ENCODE data around the gene PCSK9.

Gene PCSK9

DNA sequence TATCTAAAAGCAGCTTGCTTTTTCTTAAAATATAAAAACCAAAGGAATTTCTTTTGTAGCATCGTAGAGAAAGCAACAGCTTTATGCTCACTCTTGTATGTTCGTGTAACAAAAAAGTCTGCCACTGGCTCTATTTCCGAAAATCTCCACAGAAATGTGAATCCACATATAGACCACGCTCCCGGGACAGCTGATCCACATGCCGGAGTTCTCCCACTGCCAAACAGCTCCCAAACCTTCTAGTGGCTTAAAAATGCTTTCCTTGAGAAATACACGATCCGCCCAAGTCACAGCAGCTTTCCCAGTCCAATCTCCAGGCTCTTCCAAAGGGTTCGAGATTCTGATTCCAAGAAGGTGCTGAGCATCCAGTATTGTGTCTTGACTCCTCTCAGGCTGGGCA lies 29.3 kb downstream of the PCSK9 start:
- DNase-seq (ENCODE audit: low spot score): no peak
- TF ChIP-seq, protein P1, sequence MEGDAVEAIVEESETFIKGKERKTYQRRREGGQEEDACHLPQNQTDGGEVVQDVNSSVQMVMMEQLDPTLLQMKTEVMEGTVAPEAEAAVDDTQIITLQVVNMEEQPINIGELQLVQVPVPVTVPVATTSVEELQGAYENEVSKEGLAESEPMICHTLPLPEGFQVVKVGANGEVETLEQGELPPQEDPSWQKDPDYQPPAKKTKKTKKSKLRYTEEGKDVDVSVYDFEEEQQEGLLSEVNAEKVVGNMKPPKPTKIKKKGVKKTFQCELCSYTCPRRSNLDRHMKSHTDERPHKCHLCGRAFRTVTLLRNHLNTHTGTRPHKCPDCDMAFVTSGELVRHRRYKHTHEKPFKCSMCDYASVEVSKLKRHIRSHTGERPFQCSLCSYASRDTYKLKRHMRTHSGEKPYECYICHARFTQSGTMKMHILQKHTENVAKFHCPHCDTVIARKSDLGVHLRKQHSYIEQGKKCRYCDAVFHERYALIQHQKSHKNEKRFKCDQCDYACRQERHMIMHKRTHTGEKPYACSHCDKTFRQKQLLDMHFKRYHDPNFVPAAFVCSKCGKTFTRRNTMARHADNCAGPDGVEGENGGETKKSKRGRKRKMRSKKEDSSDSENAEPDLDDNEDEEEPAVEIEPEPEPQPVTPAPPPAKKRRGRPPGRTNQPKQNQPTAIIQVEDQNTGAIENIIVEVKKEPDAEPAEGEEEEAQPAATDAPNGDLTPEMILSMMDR (IDR thresholded peaks at IDR 0.05; ENCODE audit: extremely low read depth, missing control alignments): no peak

DNA sequence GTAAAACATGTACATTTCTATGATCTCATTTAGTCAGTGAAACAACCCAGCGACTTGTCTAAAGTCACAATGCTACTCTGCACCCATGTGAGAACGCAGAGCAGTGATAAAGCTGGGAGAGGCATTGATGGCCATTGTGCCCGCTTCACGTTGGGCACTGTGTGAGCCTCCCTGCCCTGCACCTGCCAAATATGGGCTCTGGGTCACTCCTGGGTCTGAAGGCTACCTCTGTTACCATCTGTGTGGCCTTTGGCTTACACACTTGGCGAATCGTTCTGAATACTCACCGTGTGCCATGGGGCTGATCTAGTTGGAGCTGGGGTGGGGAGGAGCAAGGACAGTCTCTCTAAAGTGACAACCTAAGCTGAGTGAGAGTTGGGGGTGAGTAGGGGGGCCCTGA lies 29.9 kb downstream of the PCSK9 start:
- no peak for DNase-seq (ENCODE audit: low spot score)
- TF ChIP-seq, protein P1 (IDR thresholded peaks at IDR 0.05; ENCODE audit: extremely low read depth, missing control alignments): no peak

DNA sequence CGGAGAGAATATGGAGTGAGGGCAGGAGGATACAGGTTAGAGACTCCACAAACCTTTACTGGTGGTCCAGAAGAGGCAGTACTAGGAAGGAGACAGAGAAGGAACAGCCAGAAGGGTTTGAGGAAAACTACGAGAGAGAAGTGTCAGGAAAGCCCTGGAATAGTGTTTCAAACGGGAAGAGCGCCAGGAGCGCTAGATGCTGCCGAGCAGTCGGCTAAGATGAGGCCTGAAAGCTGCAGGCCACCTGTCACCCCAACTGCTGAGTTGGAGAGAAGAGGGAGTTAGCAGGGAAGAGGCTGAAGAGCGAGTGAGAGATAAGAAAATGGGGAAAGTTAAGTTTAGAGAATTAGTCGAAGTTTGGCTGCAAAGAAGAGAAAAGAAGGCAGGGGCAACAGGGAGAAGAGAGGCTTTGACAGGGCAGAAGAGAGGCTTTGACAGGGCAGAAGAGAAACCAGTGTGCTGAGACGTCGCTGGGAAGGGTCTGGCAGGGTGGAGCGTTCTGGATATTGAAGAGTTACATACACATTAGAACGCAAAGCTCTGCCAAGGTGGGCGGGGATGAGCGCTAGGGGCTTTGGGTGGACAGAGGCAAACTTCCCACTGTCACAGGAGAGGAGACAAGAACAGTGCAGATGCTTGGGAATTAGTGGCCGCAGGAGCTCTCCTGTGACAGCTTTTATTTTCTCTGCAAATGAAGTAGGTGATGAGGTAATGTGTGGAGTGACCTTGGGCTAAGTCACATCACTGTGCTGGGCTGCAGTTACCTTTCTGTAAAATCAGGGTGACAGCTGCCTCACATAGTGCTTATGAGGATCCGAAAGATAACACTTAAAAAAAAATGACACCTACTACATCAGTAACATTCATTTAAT lies 31.2 kb downstream of the PCSK9 start:
- TF ChIP-seq, protein P1 (IDR thresholded peaks at IDR 0.05; ENCODE audit: extremely low read depth, missing control alignments): no peak
- no peak for DNase-seq (ENCODE audit: low spot score)

DNA sequence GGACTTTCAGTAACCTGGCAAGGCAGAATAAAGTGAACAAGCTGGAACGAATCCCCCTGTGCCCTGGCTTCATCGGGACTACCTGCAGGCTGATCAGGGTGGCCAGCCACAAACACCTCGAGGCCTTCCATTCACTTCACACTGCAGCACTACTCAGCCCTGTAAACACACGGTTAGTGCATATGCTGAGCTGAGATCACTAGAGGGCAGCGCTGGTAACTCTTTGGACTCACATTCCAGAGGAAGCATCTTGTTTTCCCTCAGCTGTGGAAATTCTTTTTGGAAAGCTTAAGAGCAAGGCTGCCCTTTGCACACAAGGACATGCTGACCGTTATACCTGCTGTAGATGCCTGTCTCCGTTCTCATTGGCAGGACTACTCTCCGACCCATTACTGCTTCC lies 32.1 kb downstream of the PCSK9 start:
- no peak for DNase-seq (ENCODE audit: low spot score)
- TF ChIP-seq, protein P1 (IDR thresholded peaks at IDR 0.05; ENCODE audit: extremely low read depth, missing control alignments): peak; percentile 30

DNA sequence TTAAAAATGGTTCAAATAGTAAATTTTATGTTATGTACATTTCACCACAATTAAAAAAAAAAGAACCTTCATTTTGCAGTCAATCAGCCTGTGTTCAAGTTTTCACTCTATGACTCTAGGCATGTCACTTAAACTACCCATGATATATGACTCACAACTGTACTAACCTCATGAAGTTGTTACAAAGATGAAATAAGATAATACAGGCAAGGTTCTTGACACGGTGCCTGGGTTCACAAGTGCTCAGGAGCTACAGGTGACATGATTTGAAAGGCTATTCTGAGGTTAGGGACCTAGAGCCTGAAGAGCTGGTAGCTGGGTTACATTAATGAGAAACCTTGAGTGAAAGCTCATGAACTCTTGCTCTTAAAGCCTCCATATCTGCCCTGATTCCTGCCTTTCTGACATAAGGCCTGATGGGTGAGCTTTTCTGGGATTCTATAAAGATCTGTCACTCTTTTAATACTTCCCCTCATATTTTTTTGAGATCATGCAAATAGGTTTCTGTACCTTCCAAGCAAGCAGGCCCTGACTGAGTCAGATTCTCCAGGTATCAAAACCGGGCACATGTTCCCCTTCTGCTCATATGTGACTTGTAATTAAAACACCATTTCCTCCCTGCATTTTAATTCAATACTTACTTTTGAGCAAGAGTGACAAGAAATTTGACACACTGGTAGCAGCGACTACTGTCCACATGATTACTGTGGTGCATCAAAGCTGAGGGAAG lies 34.0 kb downstream of the PCSK9 start:
- no peak for DNase-seq (ENCODE audit: low spot score)
- TF ChIP-seq, protein P1 (IDR thresholded peaks at IDR 0.05; ENCODE audit: extremely low read depth, missing control alignments): no peak

DNA sequence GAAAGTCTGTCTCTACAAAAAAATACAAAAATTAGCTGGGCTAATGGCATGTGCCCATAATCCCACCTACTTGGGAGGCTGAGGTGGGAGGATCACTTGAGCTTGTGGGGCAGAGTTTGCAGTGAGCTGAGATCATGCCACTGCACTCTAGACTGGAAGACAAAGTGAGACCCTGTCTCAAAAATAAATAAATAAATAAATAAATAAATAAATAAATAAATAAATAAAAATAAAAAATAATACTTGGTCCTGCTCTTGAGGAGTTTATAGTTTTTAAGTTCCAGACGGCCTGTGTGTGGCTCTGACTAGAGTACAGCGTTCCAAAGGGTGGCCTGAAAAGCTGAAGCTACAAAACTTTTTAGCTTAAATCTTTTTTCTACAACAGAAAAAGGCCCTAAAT lies 35.1 kb downstream of the PCSK9 start:
- TF ChIP-seq, protein P1 (IDR thresholded peaks at IDR 0.05; ENCODE audit: extremely low read depth, missing control alignments): no peak
- no peak for DNase-seq (ENCODE audit: low spot score)

DNA sequence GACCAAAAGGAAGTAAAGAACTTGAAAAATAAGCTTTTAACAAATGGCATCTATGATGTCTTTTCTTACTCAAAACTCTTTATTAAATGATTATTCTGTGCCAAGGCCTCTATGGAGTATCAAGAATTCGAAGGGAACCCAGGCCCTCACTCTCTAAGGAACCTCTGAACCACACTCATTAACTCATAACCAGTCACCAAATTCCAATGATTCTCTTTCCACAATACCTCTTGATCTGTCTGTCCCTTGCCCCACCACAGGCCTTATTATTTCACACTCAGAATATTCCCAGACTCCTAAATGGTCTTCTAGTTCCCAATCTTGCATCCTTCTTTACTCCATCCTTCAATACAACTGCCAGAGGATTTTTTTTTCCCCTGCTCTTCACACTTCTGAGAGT lies 37.0 kb downstream of the PCSK9 start:
- TF ChIP-seq, protein P1 (IDR thresholded peaks at IDR 0.05; ENCODE audit: extremely low read depth, missing control alignments): no peak
- DNase-seq (ENCODE audit: low spot score): no peak
